GM21576 (cell line): ENCODE data around the gene SHMT2.
A peak's percentile ranks its signal among the peaks of the same experiment; 100 is the strongest.

Experiments
- ATAC-seq: cut with Tn5 transposase; IDR thresholded peaks from one replicate; pipeline ENCODE4 v1.9.1; 2021; ENCODE audit warnings: mild to moderate bottlenecking, moderate library complexity; ENCODE audit not compliant: unreplicated experiment

SHMT2 gene

DNA sequence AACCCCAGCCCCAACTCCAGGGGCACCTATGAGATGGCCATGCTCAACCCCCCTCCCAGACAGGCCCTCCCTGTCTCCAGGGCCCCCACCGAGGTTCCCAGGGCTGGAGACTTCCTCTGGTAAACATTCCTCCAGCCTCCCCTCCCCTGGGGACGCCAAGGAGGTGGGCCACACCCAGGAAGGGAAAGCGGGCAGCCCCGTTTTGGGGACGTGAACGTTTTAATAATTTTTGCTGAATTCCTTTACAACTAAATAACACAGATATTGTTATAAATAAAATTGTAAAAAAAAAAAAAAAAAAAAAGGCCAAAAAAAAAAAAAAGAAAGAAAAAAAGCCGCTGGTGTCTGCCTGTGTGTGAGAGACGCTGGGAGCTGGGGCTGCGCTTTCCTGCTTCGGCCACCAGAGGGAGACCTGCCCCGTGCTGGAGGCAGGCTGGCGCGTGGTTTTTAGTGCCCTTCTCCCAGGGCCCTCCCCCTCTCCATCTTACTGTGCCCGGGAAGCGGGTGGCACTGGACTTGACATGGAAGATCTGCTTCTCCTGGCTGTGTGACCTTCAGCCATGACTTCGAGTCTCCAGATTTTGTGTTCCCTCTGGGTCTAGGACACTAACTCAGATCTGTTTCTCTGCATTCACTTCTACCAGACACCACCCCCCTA is 16.3 kb upstream of the SHMT2 start:
- peak; percentile 49 for ATAC-seq

DNA sequence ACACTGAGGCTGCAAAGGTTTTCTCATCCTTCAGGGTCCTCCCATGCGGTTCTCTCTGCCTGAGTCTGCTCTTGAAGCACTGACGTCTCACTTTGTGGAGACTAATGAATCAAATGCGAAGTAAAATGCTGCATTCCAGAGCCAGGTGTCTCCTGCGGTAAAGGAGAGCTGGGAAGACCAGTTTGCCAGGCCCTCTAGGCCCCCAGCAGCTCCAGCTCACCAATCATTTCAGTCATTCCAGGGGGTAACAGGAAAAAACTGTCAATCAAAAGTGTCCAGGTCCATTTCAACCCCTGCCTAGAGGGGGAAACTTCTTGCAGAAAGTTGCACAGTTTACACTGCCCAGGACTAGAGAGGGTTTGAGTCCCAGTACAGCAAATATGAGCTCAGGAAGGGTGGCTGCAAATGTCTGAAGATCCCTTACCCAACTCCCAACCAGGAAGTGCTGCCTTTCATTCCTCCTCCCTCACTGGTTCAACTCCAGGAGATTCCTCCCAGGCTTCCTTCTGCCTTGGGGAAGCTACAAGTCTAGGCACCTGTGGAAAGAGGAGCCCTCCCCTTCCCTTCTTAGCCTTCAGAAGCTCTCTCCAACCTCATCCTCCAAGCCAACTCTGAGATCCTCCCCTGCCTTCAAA is 15.6 kb upstream of the SHMT2 start:
- no peak for ATAC-seq

DNA sequence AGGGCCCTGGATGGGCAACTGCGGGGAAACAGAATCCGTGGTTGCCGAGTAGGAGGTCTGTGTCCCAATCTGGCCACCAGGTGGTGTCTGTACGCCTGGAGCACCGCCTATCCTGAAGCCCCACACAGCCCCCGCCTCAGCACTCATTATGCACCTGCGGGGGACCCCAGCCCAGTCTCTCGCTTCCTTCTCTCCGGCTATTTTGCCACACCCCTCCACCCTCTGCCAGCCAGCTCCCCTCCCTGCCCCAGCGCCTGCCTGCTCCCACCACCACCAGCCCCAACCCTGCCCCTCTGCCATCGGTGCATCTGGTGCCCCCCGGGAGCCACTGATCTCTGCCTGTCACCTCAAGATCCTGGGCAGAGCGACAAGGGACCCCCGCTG is 15.1 kb upstream of the SHMT2 start:
- no peak for ATAC-seq

DNA sequence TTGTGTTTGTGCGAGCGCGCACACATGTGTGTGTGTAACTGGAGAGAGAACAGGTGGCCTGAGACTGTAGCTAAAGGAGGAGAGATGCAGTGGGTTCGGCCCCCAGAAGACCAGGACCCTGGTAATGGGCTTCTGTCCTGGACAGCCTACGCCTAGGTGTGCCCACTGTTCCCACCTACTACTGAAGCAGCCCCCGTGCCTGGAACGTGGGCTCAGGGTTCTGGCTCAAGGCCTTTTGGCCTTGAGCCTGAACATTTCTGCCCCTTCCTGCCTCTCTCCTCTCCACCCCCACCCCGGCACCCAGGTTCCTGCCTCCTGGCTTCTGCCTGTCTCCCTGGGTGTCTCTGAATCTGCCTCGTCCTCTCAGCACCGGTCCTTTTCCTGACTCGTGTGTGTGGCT is 14.4 kb upstream of the SHMT2 start:
- no peak for ATAC-seq

DNA sequence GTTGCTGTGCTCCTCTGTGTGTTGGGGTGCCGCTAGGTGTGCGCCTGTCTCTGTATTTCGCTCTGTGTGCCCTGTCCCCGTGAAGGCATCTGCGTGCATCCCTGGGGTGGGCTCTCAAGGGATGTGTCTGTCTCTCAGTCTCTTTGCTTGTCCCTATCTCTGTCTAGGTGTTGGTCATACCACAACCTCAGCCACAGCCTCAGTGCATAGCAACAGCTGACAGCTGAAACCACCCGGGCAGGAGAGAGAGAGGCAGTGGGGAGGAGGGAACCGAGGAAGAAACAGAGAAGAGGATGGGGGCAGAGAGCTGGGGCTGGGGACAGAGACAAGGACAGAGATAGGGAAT is 13.9 kb upstream of the SHMT2 start:
- ATAC-seq = peak; percentile 37

DNA sequence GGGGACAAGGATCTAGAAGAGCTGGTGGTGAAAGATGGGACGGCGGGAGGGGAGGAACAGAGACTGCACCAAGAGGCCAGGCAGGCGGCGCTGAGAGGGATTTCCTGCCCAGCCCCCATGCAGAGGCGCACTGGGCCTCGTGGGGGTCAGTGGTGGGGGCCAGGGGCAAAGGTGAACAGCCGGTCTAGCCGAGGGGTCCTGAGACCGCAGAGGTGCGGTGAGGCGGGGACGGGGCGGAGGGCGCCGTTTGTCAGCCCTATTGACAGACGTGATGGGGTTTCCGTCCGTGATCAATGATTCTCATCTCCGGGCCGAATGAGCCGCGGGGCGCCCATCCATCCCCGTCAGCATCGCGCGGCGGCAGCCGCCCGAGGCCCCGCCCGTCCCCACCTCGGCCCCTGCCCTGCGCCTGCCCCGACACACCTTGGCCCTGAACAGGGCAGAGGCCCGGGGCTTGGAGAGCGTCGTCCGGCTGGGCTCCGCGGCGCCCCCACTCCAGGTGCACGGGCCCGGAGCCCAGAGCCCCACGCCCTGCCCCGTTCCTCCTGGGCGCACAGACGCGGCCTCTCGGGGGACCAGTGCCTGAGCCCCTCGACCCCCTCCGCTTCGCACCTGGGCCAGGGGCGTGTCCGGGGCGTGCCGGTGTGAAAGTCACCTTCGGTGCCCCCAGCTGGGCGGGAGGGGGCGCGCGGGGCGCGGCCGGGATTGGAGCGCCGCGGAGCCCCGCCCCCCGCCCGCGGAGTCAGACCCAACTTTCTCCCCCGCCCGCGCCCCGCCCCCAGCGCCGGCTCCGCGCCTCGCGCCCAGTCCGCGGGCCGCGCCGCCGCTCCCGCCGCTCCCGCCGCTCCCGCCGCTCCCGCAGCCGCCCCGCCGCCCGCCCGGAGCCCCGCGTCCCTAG is 13.2 kb upstream of the SHMT2 start, which contains the start of gene NXPH4:
NXPH4 (plus strand) TSS at position 781 of the 898 bp plus-strand sequence. CDS start 176 bp downstream, outside the sequence.
- ATAC-seq = no peak

DNA sequence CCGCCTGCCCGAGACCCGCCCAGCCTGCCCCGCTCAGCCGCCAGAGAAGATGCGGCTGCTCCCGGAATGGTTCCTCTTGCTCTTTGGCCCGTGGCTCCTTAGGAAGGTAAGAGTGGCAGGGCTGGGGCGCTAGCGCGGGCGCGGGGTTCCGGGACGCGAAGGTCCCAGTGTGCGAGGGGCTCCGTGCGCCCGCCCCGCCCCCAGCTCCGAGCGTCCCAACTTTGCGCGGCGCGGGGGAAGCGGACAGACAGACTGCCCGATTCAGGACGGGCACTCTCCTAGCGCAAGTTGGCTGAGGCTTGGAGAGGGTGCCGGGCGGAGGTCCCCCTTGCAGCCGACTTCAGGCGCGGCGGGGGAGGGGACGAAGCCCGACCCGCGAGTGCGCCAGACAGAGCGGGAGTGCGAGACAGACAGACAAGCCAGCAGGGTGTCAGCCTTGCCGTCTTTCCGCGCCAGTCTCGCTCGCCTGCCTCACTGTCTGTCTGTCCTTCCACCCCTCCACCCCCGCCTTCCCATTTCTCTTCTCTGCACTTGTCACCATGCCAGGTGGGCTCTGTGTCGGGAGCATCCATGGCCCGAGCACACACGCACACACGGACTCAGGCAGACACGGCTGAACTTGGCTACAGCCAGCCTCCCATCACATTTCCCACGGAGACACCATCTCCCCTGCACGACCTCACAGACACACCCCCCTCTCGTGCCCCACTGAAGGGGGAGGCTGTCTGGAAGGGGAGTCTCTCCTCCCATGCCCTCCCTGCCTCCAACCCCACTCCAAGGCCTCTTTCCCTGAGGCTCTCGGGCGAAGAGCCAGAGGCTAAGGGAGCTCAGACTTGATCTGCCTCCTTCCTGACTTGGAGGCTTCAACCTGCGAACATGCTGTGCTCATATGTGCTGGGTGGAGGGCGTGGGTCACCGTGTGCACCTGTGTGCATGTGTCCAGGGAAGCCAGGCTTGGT is 12.3 kb upstream of the SHMT2 start:
- ATAC-seq = no peak

DNA sequence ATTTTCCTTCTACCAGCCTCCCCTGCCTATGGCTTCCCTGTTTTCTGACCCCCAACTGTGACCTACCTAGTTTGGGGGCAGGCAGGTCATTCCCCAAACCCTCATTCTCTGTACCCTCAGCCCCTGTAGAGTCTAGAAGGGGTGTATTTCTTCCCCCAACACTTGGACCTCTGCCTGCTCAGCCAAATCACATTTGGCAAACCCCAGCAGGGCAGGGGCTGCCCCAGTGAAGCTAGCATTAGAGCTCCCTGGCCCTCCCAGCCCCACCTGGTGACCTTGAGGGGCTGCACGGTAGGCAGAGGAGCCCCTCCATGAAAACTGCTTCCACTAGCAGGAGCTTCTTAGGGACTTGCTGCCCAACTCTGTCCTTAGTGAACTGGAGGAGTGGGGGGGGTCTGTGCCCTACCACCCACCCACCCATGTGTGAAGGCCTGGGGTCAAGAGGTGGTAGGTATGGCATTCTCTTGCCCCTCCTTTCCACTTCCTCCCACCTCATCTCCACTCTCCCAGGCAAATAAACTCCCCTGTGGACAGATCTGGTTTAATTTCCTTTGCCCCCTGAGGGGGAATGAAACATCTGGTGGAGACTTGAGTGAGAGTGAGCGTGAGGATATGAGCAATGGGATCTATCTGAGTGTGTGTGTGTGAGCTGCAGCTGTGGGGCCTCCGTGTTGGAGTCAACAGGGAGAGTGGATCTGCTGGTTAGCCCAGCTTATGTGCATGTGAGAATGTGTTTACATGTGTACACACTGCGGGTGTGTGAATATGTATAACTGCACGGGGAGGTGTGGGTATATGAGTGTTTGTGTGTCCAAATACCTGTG is 11.3 kb upstream of the SHMT2 start:
- ATAC-seq = no peak

DNA sequence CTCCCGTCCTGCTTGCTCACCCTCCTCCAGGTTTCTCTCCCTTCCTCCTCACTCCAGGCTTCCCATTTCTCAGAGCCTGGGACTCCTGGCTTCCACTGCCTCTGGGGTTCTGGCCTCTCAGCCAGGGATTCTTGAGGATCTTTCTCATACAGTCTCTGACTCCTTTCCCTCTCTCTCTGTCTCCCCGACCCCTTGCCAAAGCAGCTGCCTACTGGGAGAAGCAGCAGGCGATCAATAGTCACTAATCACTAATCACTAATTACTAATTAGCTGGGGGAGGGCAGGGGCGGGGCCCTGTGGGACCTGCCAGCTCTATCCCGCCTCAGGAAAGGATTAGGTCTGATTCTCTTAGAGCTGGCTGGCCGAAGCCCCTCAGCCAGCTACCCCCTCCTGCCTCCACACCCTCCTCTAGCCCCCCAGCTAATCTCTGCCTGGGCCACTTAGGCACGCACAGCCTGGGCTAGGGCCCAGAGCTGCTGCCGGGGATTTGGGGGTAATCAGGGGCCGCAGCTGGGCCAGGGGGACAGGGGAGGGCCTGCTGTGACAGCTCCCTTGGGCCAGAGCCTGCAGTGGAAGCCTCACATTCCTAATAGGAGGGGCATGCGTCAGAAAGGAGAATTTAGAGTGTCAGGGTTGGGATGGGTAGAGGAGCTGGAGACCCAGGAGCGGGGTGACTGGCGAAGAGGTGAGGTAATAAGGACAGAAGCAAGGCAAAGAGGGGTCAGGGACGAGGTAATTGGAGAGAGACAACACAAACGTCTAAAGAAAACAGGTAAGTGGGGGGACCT is 10.1 kb upstream of the SHMT2 start:
- no peak for ATAC-seq

DNA sequence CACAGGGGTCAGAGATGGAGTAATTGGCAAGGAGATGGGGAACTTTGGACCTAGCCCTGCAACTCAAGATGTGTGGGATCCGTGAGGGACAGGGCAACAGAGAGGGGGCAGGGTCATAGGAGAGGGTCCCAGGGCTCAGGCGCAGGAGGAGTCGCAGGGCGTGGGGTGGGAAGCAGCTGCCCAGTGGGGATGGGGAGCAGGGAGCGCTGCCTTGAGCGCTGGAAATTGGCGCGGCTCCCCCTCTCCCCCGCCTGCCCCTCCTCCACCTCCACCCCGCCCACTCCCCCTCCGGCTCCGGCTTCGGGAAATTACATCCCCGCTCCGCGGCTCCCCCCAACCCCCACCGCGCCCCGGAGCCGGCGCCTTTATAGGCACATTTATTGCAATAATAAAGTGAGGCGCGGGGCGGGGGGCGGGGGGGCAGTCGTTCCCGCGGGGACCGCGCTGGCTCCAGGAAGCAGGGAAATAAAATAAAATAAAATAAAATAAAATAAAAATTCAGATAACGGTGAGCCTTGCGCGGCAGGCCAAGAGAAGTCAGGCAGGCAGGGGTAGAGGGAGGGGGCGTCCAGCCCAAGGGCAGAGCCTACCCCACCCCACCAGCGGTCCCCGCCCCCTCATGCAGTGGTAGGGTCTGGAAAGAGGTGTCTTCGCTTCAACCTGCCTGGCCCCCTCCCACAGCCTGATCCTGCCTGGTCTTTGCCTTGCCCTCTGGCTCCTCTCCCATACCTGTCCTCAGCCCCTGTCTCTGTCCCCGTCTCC is 9.3 kb upstream of the SHMT2 start:
- no peak for ATAC-seq

DNA sequence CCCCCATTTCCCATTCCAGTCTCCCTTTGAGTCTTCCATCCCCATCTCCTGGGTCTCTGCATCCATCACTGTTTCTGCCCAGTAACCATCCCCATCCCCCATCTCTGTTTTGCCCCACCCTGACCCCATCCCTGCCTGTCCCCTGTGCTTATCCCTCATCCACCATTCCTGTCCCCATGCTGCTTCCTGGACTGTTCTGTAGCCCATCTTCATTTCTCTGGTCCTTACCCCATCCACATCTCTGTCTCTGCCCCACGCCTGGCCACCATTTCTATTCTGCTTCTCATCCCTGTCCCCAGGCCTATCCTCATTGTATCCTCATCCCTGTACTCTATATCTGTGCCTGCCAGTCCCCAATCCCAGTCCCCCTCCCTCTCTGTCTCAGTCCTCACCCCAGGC is 8.7 kb upstream of the SHMT2 start:
- no peak for ATAC-seq

DNA sequence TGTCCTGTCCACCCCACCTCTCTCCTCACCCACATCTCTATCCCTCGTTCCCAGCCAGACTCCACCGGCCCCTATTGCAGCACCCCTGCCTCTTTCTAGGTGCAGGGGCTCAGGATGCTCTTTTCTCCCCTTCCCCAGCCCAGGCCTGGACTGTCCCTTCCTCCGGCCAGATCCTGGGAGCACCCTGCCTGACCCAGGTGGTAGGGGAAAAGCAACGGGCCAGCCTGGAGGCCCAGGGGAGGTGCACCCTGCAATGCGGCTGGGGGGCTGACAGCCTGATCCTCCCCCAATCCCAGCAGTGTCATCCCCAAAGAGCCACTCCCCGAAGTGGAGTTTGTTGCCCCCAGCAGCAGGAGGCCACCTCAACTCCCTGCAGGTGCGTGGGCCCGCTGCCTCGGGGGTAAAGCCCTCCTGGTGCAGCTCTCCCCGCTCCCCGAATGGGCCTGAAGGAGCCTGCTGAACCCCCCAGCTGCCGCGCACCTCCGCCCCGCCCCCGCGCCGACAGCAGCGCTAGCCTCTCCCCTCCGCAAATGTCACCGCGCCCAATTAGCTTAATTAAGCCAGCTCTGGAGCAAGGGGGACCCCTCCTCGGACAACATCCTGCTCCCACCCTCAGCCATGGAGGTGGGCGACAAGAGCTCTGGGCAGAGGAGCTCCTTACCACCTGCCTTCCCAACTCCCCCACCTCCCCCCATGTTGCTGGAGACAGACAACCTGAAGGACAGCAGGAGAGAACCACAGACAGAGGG is 8.2 kb upstream of the SHMT2 start:
- no peak for ATAC-seq

DNA sequence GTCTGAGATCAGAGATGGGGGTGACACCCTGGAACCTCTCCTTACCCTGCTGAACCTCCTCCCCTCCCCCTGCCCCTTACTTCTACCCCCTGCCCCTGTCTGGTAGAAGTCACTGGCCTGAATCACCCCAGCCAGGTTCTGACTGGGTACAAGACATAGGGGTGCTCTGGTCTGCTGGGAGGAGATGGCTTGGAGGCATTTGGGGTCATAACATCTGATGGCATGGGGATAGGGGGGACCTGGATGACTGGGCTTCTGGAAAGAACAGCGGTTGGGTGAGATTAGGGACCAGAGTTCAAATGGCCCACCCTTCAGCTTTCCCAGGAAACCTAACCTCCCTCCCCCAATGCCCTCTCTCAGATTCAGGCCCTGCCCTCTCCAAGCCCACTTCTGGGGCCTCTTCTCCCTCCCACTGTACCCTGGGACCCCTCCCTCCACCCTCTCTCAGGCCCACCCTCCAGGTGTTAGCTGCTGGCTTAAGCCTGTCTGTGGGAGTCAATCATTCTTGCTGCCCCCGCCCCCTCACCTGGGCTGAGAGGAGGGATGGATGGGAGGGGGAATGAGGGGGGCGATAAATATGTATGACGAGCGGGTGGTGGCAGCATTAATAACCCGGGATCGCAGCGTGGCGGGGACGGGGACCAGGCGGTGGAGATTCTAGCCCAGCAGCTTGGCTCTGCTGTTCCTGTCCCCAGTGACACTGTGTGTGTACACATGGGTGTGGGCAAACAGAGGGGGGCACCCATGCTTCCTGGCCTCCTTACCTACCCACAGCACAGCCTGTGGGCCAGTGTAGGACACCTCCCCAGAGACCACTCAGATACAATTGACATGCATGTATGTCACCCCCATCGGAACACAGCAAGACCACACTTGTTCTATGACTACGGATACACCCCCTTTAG is 7.0 kb upstream of the SHMT2 start:
- ATAC-seq = no peak

DNA sequence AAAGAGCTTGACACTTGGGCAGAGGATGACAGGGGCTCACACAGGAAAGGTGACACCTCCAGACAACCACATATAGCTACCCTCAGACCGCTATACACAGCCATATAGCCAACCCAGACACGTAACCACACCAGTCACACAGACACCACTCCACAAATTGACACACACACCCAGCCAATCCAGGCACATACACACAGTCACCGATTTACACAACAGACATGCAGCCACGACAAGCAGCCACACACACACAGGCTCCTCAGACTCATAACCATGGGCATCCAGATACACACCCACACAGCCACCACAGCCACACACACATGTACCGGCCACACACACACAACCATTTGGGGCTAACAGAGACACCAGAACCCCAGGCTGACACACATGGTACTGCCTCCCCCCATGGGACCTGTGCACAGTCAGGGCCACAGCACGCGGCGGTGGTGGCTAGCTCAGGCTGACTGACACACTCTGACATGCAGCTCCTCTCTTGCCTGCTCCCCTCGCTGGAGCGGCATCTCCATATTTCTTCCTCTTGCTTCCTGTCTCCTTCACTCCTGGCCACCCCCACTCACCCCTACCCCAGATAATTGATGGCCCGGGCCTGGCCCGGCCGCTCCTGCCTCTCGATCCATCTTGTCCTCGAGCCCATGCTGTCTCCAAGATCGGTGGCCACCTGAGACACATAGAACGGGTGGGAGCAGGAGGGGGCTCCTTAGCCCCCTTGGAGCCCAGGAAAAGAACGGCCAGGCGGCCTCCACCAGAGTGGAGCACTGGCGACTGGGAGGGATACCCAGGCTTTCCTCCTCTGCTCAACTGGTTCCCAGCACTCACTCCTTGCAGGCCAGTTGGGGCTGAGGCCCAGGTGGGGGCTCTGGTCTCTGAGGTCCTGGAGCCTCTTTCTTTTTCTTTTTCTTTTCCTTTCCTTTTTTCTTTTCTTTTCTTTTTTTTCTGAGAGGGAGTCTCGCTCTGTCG is 6.0 kb upstream of the SHMT2 start:
- ATAC-seq = no peak

DNA sequence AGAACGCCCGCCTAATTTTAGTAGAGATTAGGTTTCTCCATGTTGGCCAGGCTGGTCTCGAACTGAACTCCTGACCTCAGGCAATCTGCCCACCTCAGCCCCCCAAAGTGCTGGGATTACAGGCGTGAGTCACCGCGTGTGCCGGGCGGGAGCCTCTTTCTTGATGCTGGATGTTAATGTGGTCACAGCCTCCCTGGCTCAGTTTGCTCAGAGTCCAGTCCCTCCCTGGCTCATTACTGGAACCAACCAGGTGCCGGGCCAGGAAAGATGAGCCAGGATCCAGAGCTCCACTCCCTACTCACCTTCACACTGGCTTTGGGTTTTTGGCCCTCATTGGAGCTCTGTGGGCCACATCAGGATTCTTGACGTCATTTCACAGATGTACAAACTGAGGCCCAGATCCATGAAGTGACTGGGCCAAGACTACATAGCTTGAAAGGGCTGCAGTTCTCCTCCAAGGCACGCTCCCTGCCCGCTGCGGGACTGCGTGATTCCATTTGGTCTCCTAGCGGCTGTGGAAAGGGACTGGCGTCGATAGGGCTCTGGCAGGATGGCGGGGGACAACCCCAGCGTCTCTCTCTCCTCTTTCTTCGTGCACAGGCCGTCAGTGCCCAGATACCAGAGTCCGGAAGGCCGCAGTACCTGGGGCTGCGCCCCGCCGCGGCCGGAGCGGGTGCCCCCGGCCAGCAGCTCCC is 5.1 kb upstream of the SHMT2 start:
- no peak for ATAC-seq
